HFFc6 (cell line): ENCODE results near the gene IL1R2. TPM values are rescaled to one million over a fixed set of nuclear protein-coding genes. Genes with fewer than 3 reads are reported as not detected.

Experiments used
- DNase-seq: peaks from one replicate; pipeline ENCODE4 v3.0.0-alpha.2; 2018
- H3K27ac Mint-ChIP-seq: 2 replicates; pipeline ENCODE4 v1.8.0; 2020; ENCODE audit warnings: mild to moderate bottlenecking, mixed read lengths
- H3K27me3 Mint-ChIP-seq: 2 replicates; pipeline ENCODE4 v1.8.0; 2021; ENCODE audit warnings: mild to moderate bottlenecking, moderate library complexity, mixed read lengths; ENCODE audit not compliant: insufficient read depth
- H3K36me3 Mint-ChIP-seq: 2 replicates; pipeline ENCODE4 v1.8.0; 2021; ENCODE audit warnings: low read depth, mixed read lengths
- H3K4me1 Mint-ChIP-seq: 2 replicates; pipeline ENCODE4 v1.8.0; 2020; ENCODE audit warnings: low read depth, mixed read lengths
- H3K4me3 Mint-ChIP-seq: 2 replicates; pipeline ENCODE4 v1.8.0; 2020; ENCODE audit warnings: mild to moderate bottlenecking, moderate library complexity, mixed read lengths
- H3K9me3 Mint-ChIP-seq: 2 replicates; pipeline ENCODE4 v1.8.0; 2020; ENCODE audit warnings: mild to moderate bottlenecking, mixed read lengths
- CTCF ChIP-seq: fragments of 200-600 bp; sonication (generic); IDR thresholded peaks from 2 replicates; pipeline ENCODE4 v1.5.0; 2021; ENCODE audit warnings: antibody characterized with exemption, mild to moderate bottlenecking
- total RNA-seq, 6 experiments: library from RNA; stranded (reverse); fragmentation: NEBNext Ultra II Directional; extraction: Animal tissue kit (Norgen Biotek cat#: 25700); gene quantifications; 2 replicates in 1 of 6; 3 replicates in 5 of 6; pipeline ENCODE4 v1.2.3, GENCODE V29; 2021

The IL1R2 gene
- total RNA-seq, 6 experiments from 2014 or later = 0.25 to 0.36 TPM; not detected in 4

- Mint-ChIP-seq H3K27ac (no peak overlapping the region), H3K4me1 (peaks cover 58% of the 10 kb centered on the region), H3K27me3 (peaks cover 3% of the 10 kb centered on the region)
Observed at GRCh38 chr2:102034683-102035548, 43.2 kb downstream of the IL1R2 start.

GRCh38 chr2:102037681-102038080 is 45.9 kb downstream of the IL1R2 start:
- H3K27me3 Mint-ChIP-seq = peaks cover 7% of the 10 kb centered on the region
- peaks cover 73% of the 10 kb centered on the region for H3K4me1 Mint-ChIP-seq
- H3K4me3 Mint-ChIP-seq = peak overlapping the region; percentile 53; the same call in 1 of the 2 replicates
- no peak for TF ChIP-seq CTCF
- peak overlapping the region; percentile 81 for H3K27ac Mint-ChIP-seq
- peak; percentile 49 for DNase-seq
- H3K9me3 Mint-ChIP-seq = peaks cover 8% of the 10 kb centered on the region
- H3K36me3 Mint-ChIP-seq = peaks cover 12% of the 10 kb centered on the region

More at GRCh38 chr2:102034683-102035548, 43.2 kb downstream of the IL1R2 start:
- no peak for TF ChIP-seq CTCF
- Mint-ChIP-seq H3K36me3 (peaks cover 6% of the 10 kb centered on the region), H3K4me3 (no peak overlapping the region), H3K9me3 (peaks cover 8% of the 10 kb centered on the region)
- DNase-seq = no peak

GRCh38 chr2:102040229-102040628 is 48.5 kb downstream of the IL1R2 start:
- DNase-seq = no peak
- Mint-ChIP-seq H3K4me1 (peaks cover 55% of the 10 kb centered on the region), H3K36me3 (peaks cover 12% of the 10 kb centered on the region), H3K4me3 (peak overlapping the region; percentile 58), H3K27me3 (peaks cover 4% of the 10 kb centered on the region), H3K9me3 (peaks cover 8% of the 10 kb centered on the region), H3K27ac (no peak overlapping the region)
- no peak for TF ChIP-seq CTCF

GRCh38 chr2:102041351-102041750 is 49.6 kb downstream of the IL1R2 start:
- Mint-ChIP-seq H3K36me3 (peaks cover 12% of the 10 kb centered on the region), H3K4me1 (peaks cover 63% of the 10 kb centered on the region), H3K4me3 (no peak overlapping the region), H3K27ac (no peak overlapping the region; the same call in 1 of the 2 replicates), H3K9me3 (peaks cover 8% of the 10 kb centered on the region), H3K27me3 (peaks cover 4% of the 10 kb centered on the region)
- TF ChIP-seq CTCF = no peak
- DNase-seq = no peak

- H3K27me3 Mint-ChIP-seq = peaks cover 4% of the 10 kb centered on the region
- H3K27ac Mint-ChIP-seq = no peak overlapping the region
- DNase-seq = no peak
- H3K4me3 Mint-ChIP-seq = no peak overlapping the region
- peaks cover 12% of the 10 kb centered on the region for H3K36me3 Mint-ChIP-seq
- no peak for TF ChIP-seq CTCF
- H3K4me1 Mint-ChIP-seq = peaks cover 66% of the 10 kb centered on the region
- H3K9me3 Mint-ChIP-seq = peaks cover 10% of the 10 kb centered on the region
Observed at GRCh38 chr2:102042196-102043081, 50.7 kb downstream of the IL1R2 start.
